Stimulated activated CD4-positive, alpha-beta T cell treated with anti-CD3 and anti-CD28 coated beads, Interleukin-12 subunit alpha, Interleukin-12 subunit beta, amount 100 ng/mL, for 4 hours (primary cell): ENCODE measurements around the gene SUSD5.
"Not testable (repeated sequence)": the region's sequence is repeated elsewhere in the genome, so short reads cannot be mapped to it uniquely, and the experiment has no call there.

Source experiments
- DNase-seq: peaks from one replicate; pipeline ENCODE4 v3.0.0-alpha.2; 2020

The SUSD5 gene

GRCh38 chr3:33146791-33147445 lies 71.7 kb downstream of the SUSD5 start:
- DNase-seq: no peak

- no peak for DNase-seq
These were observed 72.6 kb downstream of the SUSD5 start for GRCh38 chr3:33145901-33146580.

- DNase-seq: no peak
These were observed 73.2 kb downstream of the SUSD5 start for GRCh38 chr3:33145221-33145900.

GRCh38 chr3:33144433-33144832 lies 74.2 kb downstream of the SUSD5 start:
- DNase-seq: peak; percentile 10

- no peak for DNase-seq
These were observed 77.6 kb downstream of the SUSD5 start for GRCh38 chr3:33141006-33141405.

GRCh38 chr3:33139996-33140395 lies 78.6 kb downstream of the SUSD5 start:
- no peak for DNase-seq

GRCh38 chr3:33139006-33139623 lies 79.5 kb downstream of the SUSD5 start:
- not testable (repeated sequence) for DNase-seq

- no peak for DNase-seq
These were observed 80.9 kb downstream of the SUSD5 start for GRCh38 chr3:33137691-33138090.

GRCh38 chr3:33134026-33134625 lies 84.5 kb downstream of the SUSD5 start:
- DNase-seq: no peak

GRCh38 chr3:33132019-33132360 lies 86.6 kb downstream of the SUSD5 start:
- DNase-seq: no peak

- DNase-seq: peak; percentile 13
These were observed 87.1 kb downstream of the SUSD5 start for GRCh38 chr3:33131331-33132018.

GRCh38 chr3:33130144-33130543 lies 88.5 kb downstream of the SUSD5 start:
- DNase-seq: no peak

GRCh38 chr3:33128706-33129105 lies 89.9 kb downstream of the SUSD5 start:
- DNase-seq: no peak

GRCh38 chr3:33125840-33126239 lies 92.8 kb downstream of the SUSD5 start:
- DNase-seq: no peak

GRCh38 chr3:33124638-33125037 lies 94.0 kb downstream of the SUSD5 start:
- no peak for DNase-seq

- DNase-seq: no peak
These were observed 95.6 kb downstream of the SUSD5 start for GRCh38 chr3:33122991-33123390.

- no peak for DNase-seq
These were observed 98.7 kb downstream of the SUSD5 start for GRCh38 chr3:33119891-33120290.

GRCh38 chr3:33117461-33117860 lies 101.1 kb downstream of the SUSD5 start:
- no peak for DNase-seq

GRCh38 chr3:33115024-33115768 lies 103.4 kb downstream of the SUSD5 start:
- no peak for DNase-seq

GRCh38 chr3:33114622-33115023 lies 104.0 kb downstream of the SUSD5 start:
- DNase-seq: no peak

- peak; percentile 89 for DNase-seq
These were observed 104.6 kb downstream of the SUSD5 start, which contains the start of gene CRTAP for GRCh38 chr3:33113772-33114621. CRTAP (plus strand) TSS chr3:33114014; CDS start chr3:33114078, 64 bp downstream.
